ENCODE results near the gene ANKS1A.

ANKS1A gene

DNA sequence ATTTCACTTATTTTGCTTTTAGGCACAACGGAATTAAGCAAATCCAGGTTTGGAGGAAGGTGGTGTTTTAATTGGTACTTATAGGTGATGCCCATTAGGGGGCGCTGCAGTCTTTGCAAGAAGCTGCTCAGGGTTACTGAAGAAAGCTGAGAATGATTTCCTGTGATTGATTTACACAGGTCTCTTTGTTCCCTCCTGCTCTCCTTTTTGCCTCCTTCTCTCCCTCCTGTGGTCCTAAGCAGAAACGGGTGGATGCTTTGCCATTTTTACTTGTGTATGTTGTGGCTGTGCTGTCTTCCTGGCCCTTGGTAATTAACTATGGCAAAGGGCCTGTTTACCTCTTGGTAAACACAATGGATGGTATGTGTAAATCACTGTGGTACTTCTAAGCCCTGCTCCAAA lies 97.8 kb downstream of the ANKS1A start:
- Histone ChIP-seq H3K9me2 (replicated peaks; ENCODE audit: low read depth, low read length) (no peaks in the 10 kb centered on the region), H3K9me3 (ENCODE audit: insufficient read depth, low read depth, low read length) (no peaks in the 10 kb centered on the region), H3K36me3 (ENCODE audit: insufficient read depth, low read length) (peaks cover 58% of the 10 kb centered on the region; the same call in 1 of the 2 replicates), H3K4me3 (ENCODE audit: low read length, poor library complexity, severe bottlenecking) (no peak overlapping the region), H3F3A (ENCODE audit: low read depth) (no peaks in the 10 kb centered on the region), H3K27me3 (ENCODE audit: insufficient read depth, low read length, poor library complexity, severe bottlenecking) (no peaks in the 10 kb centered on the region), H3K4me1 (ENCODE audit: insufficient read depth, low read length, poor library complexity, severe bottlenecking) (peaks cover 8% of the 10 kb centered on the region), H4K20me1 (ENCODE audit: insufficient read depth, low read length, poor library complexity, severe bottlenecking) (no peaks in the 10 kb centered on the region), H3K4me2 (ENCODE audit: low read depth, low read length, poor library complexity, severe bottlenecking) (no peak overlapping the region), H2AFZ (ENCODE audit: low read length) (no peak overlapping the region), H3K9ac (ENCODE audit: low read depth, low read length, poor library complexity, severe bottlenecking) (no peak overlapping the region), H3K79me2 (ENCODE audit: insufficient read depth, low read length) (no peaks in the 10 kb centered on the region)
- no peak for TF ChIP-seq EZH2phosphoT487 (IDR thresholded peaks at IDR 0.05; ENCODE audit: borderline replicate concordance)
- TF ChIP-seq, protein P1, sequence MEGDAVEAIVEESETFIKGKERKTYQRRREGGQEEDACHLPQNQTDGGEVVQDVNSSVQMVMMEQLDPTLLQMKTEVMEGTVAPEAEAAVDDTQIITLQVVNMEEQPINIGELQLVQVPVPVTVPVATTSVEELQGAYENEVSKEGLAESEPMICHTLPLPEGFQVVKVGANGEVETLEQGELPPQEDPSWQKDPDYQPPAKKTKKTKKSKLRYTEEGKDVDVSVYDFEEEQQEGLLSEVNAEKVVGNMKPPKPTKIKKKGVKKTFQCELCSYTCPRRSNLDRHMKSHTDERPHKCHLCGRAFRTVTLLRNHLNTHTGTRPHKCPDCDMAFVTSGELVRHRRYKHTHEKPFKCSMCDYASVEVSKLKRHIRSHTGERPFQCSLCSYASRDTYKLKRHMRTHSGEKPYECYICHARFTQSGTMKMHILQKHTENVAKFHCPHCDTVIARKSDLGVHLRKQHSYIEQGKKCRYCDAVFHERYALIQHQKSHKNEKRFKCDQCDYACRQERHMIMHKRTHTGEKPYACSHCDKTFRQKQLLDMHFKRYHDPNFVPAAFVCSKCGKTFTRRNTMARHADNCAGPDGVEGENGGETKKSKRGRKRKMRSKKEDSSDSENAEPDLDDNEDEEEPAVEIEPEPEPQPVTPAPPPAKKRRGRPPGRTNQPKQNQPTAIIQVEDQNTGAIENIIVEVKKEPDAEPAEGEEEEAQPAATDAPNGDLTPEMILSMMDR (conservative IDR thresholded peaks at IDR 0.05; ENCODE audit: low read length): peak; percentile 92

GRCh38 chr6:34987506-34987905 lies 98.5 kb downstream of the ANKS1A start:
- TF ChIP-seq, protein P1 (conservative IDR thresholded peaks at IDR 0.05; ENCODE audit: low read length): no peak
- no peak for TF ChIP-seq EZH2phosphoT487 (IDR thresholded peaks at IDR 0.05; ENCODE audit: borderline replicate concordance)
- Histone ChIP-seq H4K20me1 (ENCODE audit: insufficient read depth, low read length, poor library complexity, severe bottlenecking) (no peaks in the 10 kb centered on the region), H3F3A (ENCODE audit: low read depth) (no peaks in the 10 kb centered on the region), H3K4me2 (ENCODE audit: low read depth, low read length, poor library complexity, severe bottlenecking) (no peak overlapping the region), H3K9me3 (ENCODE audit: insufficient read depth, low read depth, low read length) (no peaks in the 10 kb centered on the region), H3K9me2 (replicated peaks; ENCODE audit: low read depth, low read length) (no peaks in the 10 kb centered on the region), H2AFZ (ENCODE audit: low read length) (no peak overlapping the region), H3K36me3 (ENCODE audit: insufficient read depth, low read length) (peaks cover 64% of the 10 kb centered on the region; the same call in 1 of the 2 replicates), H3K9ac (ENCODE audit: low read depth, low read length, poor library complexity, severe bottlenecking) (no peak overlapping the region), H3K27me3 (ENCODE audit: insufficient read depth, low read length, poor library complexity, severe bottlenecking) (no peaks in the 10 kb centered on the region), H3K79me2 (ENCODE audit: insufficient read depth, low read length) (no peaks in the 10 kb centered on the region), H3K4me1 (ENCODE audit: insufficient read depth, low read length, poor library complexity, severe bottlenecking) (peaks cover 2% of the 10 kb centered on the region), H3K4me3 (ENCODE audit: low read length, poor library complexity, severe bottlenecking) (no peak overlapping the region)

GRCh38 chr6:34990971-34991560 lies 102.0 kb downstream of the ANKS1A start:
- H4K20me1 ChIP-seq (ENCODE audit: insufficient read depth, low read length, poor library complexity, severe bottlenecking): no peaks in the 10 kb centered on the region
- no peaks in the 10 kb centered on the region for H3F3A ChIP-seq (ENCODE audit: low read depth)
- no peak overlapping the region for H2AFZ ChIP-seq (ENCODE audit: low read length)
- H3K79me2 ChIP-seq (ENCODE audit: insufficient read depth, low read length): no peaks in the 10 kb centered on the region
- H3K9me3 ChIP-seq (ENCODE audit: insufficient read depth, low read depth, low read length): no peaks in the 10 kb centered on the region
- no peaks in the 10 kb centered on the region for H3K27me3 ChIP-seq (ENCODE audit: insufficient read depth, low read length, poor library complexity, severe bottlenecking)
- H3K9ac ChIP-seq (ENCODE audit: low read depth, low read length, poor library complexity, severe bottlenecking): no peak overlapping the region
- no peak overlapping the region for H3K4me3 ChIP-seq (ENCODE audit: low read length, poor library complexity, severe bottlenecking)
- no peak overlapping the region for H3K4me2 ChIP-seq (ENCODE audit: low read depth, low read length, poor library complexity, severe bottlenecking)
- H3K9me2 ChIP-seq (replicated peaks; ENCODE audit: low read depth, low read length): no peaks in the 10 kb centered on the region
- no peaks in the 10 kb centered on the region for H3K4me1 ChIP-seq (ENCODE audit: insufficient read depth, low read length, poor library complexity, severe bottlenecking)
- peaks cover 49% of the 10 kb centered on the region; the same call in 1 of the 2 replicates for H3K36me3 ChIP-seq (ENCODE audit: insufficient read depth, low read length)
- TF ChIP-seq, protein P1 (conservative IDR thresholded peaks at IDR 0.05; ENCODE audit: low read length): no peak
- TF ChIP-seq EZH2phosphoT487 (IDR thresholded peaks at IDR 0.05; ENCODE audit: borderline replicate concordance): no peak

Measured in Loucy (cell line).